H9 (cell line): ENCODE results near the gene SLC10A2. TPM values are rescaled to one million over a fixed set of nuclear protein-coding genes. Genes with fewer than 3 reads are reported as not detected.

Experiments
- DNase-seq: peaks from one replicate; pipeline ENCODE4 v3.0.0-alpha.2; 2017
- H2AFZ ChIP-seq: one replicate; pipeline ENCODE4 v1.6.1; 2013; ENCODE audit warnings: mild to moderate bottlenecking, low read length, control low read depth, moderate library complexity
- H2AK5ac ChIP-seq: 2 replicates; pipeline ENCODE4 v1.6.1; 2013; ENCODE audit warnings: low read length, control low read depth, mixed read lengths; ENCODE audit not compliant: insufficient read length
- H2BK120ac ChIP-seq: one replicate; pipeline ENCODE4 v1.6.1; 2013; ENCODE audit warnings: low read depth, mild to moderate bottlenecking, low read length, control low read depth, inconsistent platforms; ENCODE audit not compliant: poor library complexity, severe bottlenecking
- H2BK12ac ChIP-seq: 2 replicates; pipeline ENCODE4 v1.6.1; 2013; ENCODE audit warnings: low read length, control low read depth, mixed read lengths, low read depth; ENCODE audit not compliant: insufficient read length
- H2BK15ac ChIP-seq: 2 replicates; pipeline ENCODE4 v1.6.1; 2013; ENCODE audit warnings: low read depth, low read length, control low read depth
- H2BK20ac ChIP-seq: one replicate; pipeline ENCODE4 v1.6.1; 2013; ENCODE audit warnings: low read depth, mild to moderate bottlenecking, low read length, control low read depth, inconsistent platforms; ENCODE audit not compliant: poor library complexity, severe bottlenecking
- H2BK5ac ChIP-seq: 2 replicates; pipeline ENCODE4 v1.6.1; 2013; ENCODE audit warnings: low read length, control low read depth, mixed read lengths; ENCODE audit not compliant: insufficient read length
- H3K14ac ChIP-seq: 2 replicates; pipeline ENCODE4 v1.6.1; 2013; ENCODE audit warnings: low read length, control low read depth; ENCODE audit not compliant: insufficient read depth
- H3K18ac ChIP-seq: 2 replicates; pipeline ENCODE4 v1.6.1; 2013; ENCODE audit warnings: low read depth, mild to moderate bottlenecking, mixed read lengths, low read length, control low read depth; ENCODE audit not compliant: insufficient read length
- H3K23ac ChIP-seq: 2 replicates; pipeline ENCODE4 v1.6.1; 2013; ENCODE audit warnings: low read length, control low read depth, mixed read lengths, low read depth; ENCODE audit not compliant: insufficient read length
- H3K23me2 ChIP-seq: 2 replicates; pipeline ENCODE4 v1.6.1; 2013; ENCODE audit warnings: low read depth, mild to moderate bottlenecking, mixed read lengths, low read length, control low read depth; ENCODE audit not compliant: insufficient read length, poor library complexity, severe bottlenecking
- H3K27ac ChIP-seq: 2 replicates; pipeline ENCODE4 v1.5.1; 2013; ENCODE audit warnings: low read length, control low read depth, mixed read lengths, low read depth; ENCODE audit not compliant: insufficient read length
- H3K27me3 ChIP-seq: 2 replicates; pipeline ENCODE4 v1.6.1; 2013; ENCODE audit warnings: low read length, control low read depth, inconsistent platforms; ENCODE audit not compliant: insufficient read depth
- H3K4ac ChIP-seq: 2 replicates; pipeline ENCODE4 v1.6.1; 2013; ENCODE audit warnings: low read depth, mild to moderate bottlenecking, control low read depth, inconsistent platforms, low read length, moderate library complexity
- H3K4me1 ChIP-seq: 2 replicates; pipeline ENCODE4 v1.6.1; 2013; ENCODE audit warnings: low read length, control low read depth, inconsistent platforms; ENCODE audit not compliant: insufficient read depth
- H3K4me2 ChIP-seq: 2 replicates; pipeline ENCODE4 v1.6.1; 2013; ENCODE audit warnings: low read length, control low read depth, mixed read lengths; ENCODE audit not compliant: insufficient read length, insufficient read depth
- H3K56ac ChIP-seq: 2 replicates; pipeline ENCODE4 v1.6.1; 2013; ENCODE audit warnings: low read depth, mild to moderate bottlenecking, mixed read lengths, low read length, control low read depth; ENCODE audit not compliant: insufficient read length
- H3K79me1 ChIP-seq: 2 replicates; pipeline ENCODE4 v1.6.1; 2013; ENCODE audit warnings: low read depth, mild to moderate bottlenecking, moderate library complexity, low read length, control low read depth, inconsistent platforms; ENCODE audit not compliant: insufficient read depth, poor library complexity, severe bottlenecking
- H3K79me2 ChIP-seq: 2 replicates; pipeline ENCODE4 v1.6.1; 2013; ENCODE audit warnings: low read length, control low read depth, inconsistent platforms; ENCODE audit not compliant: insufficient read depth
- H3K9ac ChIP-seq: 2 replicates; pipeline ENCODE4 v1.6.1; 2013; ENCODE audit warnings: low read length, control low read depth, mixed read lengths; ENCODE audit not compliant: insufficient read length; ENCODE audit errors: extremely low read depth
- H3K9me3 ChIP-seq: one replicate; pipeline ENCODE4 v1.6.1; 2013; ENCODE audit warnings: low read depth, low read length, inconsistent platforms; ENCODE audit not compliant: control insufficient read depth
- H3T11ph ChIP-seq: one replicate; pipeline ENCODE4 v1.6.1; 2013; ENCODE audit warnings: mild to moderate bottlenecking, low read length, control low read depth, inconsistent platforms
- H4K20me1 ChIP-seq: one replicate; pipeline ENCODE4 v1.6.1; 2013; ENCODE audit not compliant: control insufficient read depth, insufficient read length, insufficient read depth
- H4K5ac ChIP-seq: 2 replicates; pipeline ENCODE4 v1.6.1; 2013; ENCODE audit warnings: low read depth, mild to moderate bottlenecking, mixed read lengths, low read length, control low read depth; ENCODE audit not compliant: insufficient read length
- H4K8ac ChIP-seq: replicated peaks from 2 replicates; pipeline ENCODE4 v1.6.1; 2013; ENCODE audit warnings: low read length, control low read depth, mixed read lengths, low read depth; ENCODE audit not compliant: insufficient read length
- H4K91ac ChIP-seq: 2 replicates; pipeline ENCODE4 v1.6.1; 2013; ENCODE audit warnings: low read depth, mild to moderate bottlenecking, moderate library complexity, mixed read lengths, low read length, control low read depth; ENCODE audit not compliant: insufficient read length
- H3K27ac Mint-ChIP-seq, 3 experiments: 2 replicates in 2 of 3; 3 replicates in 1 of 3; pipeline ENCODE4 v1.8.0; 2020 to 2021; ENCODE audit warnings: mixed read lengths in 3 of 3, mild to moderate bottlenecking in 1 of 3, moderate library complexity in 1 of 3
- H3K27me3 Mint-ChIP-seq: 2 replicates; pipeline ENCODE4 v1.8.0; 2021; ENCODE audit warnings: low read depth, mild to moderate bottlenecking, moderate library complexity, mixed read lengths
- H3K36me3 Mint-ChIP-seq, 3 experiments: 2 replicates in 2 of 3; 3 replicates in 1 of 3; pipeline ENCODE4 v1.8.0; 2020 to 2021; ENCODE audit warnings: low read depth in 3 of 3, mixed read lengths in 3 of 3; ENCODE audit not compliant: insufficient read depth in 1 of 3
- H3K4me1 Mint-ChIP-seq, 2 experiments: 2 replicates each; pipeline ENCODE4 v1.8.0; 2020; ENCODE audit warnings: mixed read lengths in 2 of 2
- H3K4me3 Mint-ChIP-seq, 2 experiments: 2 replicates in 1 of 2; 3 replicates in 1 of 2; pipeline ENCODE4 v1.8.0; 2020 to 2021; ENCODE audit warnings: mild to moderate bottlenecking in 2 of 2, mixed read lengths in 2 of 2, moderate library complexity in 1 of 2
- H3K9me3 Mint-ChIP-seq, 2 experiments: 2 replicates in 1 of 2; 3 replicates in 1 of 2; pipeline ENCODE4 v1.8.0; 2020; ENCODE audit warnings: mild to moderate bottlenecking in 2 of 2, mixed read lengths in 2 of 2, moderate library complexity in 1 of 2
- WGBS: extraction: QIAGEN DNeasy Blood & Tissue Kit; methylation state at CpG from one replicate; pipeline ENCODE4 v1.1.7; 2013; ENCODE audit warnings: missing lambda C conversion rate, low lambda C conversion rate, mixed read lengths; ENCODE audit not compliant: insufficient read length; ENCODE audit errors: extremely low coverage; 5-methylcytosine and 5-hydroxymethylcytosine counted together
- total RNA-seq: library from RNA; stranded (reverse); gene quantifications from 2 replicates; pipeline ENCODE4 v1.2.1, GENCODE V29; 2021
- TF ChIP-seq, protein P1 (sequence below): fragments of 200-600 bp; sonication (generic); conservative IDR thresholded peaks from 3 replicates; pipeline ENCODE4 v1.8.0; 2021; ENCODE audit warnings: antibody characterized with exemption, mild to moderate bottlenecking

SLC10A2 gene
- total RNA-seq, 1 experiment from 2014 or later, result not detected

DNA sequence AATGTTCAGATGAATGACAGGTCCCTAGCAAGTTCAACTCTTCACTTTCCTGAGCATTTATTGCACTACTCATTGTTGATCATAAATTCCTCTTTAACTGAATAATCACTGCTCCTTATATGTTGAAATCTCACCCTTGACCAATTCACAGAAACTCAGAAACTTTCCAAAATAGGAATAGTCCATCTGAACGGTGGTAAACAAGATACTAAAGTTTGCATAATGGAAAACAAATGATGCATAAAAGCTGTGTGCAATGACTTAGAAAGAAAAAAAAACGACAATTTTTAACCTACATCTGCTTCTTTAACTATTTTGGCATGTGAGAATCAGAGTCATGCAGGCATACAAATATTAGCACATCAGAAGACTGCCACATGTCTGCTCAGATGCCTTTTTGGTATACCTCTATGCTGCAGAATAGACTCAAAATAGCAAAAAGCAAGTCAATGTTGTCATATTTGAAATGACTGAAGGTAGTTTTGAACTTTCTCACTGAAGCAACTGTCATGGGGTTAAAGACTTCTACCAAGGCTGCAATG lies 34.8 kb downstream of the SLC10A2 start:
- no peak overlapping the region for H4K91ac ChIP-seq
- H2AK5ac ChIP-seq, result no peak overlapping the region
- no peak overlapping the region for H3K27ac ChIP-seq
- H2BK12ac ChIP-seq, result no peak overlapping the region
- H3K4me2 ChIP-seq, result no peak overlapping the region
- no peaks in the 10 kb centered on the region for H3K27me3 ChIP-seq
- H3K56ac ChIP-seq, result no peak overlapping the region
- no peak overlapping the region for H2AFZ ChIP-seq
- Mint-ChIP-seq H3K36me3 (no peaks in the 10 kb centered on the region), H3K4me3 (no peak overlapping the region), H3K27ac (no peak overlapping the region), H3K27me3 (no peaks in the 10 kb centered on the region), H3K4me1 (no peaks in the 10 kb centered on the region), H3K9me3 (peaks cover 0 to 7% of the 10 kb centered on the region in 2 experiments; a peak in 1 of 5 replicates)
- DNase-seq, result no peak
- H3K9me3 ChIP-seq, result no peaks in the 10 kb centered on the region
- no peak overlapping the region for H2BK15ac ChIP-seq
- no peak overlapping the region for H3K4ac ChIP-seq
- no peak overlapping the region for H2BK5ac ChIP-seq
- H3K9ac ChIP-seq, result no peak overlapping the region
- WGBS, result no CpG with 5 or more reads among the region's 2 CpGs
- H3K18ac ChIP-seq, result no peak overlapping the region
- TF ChIP-seq, protein P1, sequence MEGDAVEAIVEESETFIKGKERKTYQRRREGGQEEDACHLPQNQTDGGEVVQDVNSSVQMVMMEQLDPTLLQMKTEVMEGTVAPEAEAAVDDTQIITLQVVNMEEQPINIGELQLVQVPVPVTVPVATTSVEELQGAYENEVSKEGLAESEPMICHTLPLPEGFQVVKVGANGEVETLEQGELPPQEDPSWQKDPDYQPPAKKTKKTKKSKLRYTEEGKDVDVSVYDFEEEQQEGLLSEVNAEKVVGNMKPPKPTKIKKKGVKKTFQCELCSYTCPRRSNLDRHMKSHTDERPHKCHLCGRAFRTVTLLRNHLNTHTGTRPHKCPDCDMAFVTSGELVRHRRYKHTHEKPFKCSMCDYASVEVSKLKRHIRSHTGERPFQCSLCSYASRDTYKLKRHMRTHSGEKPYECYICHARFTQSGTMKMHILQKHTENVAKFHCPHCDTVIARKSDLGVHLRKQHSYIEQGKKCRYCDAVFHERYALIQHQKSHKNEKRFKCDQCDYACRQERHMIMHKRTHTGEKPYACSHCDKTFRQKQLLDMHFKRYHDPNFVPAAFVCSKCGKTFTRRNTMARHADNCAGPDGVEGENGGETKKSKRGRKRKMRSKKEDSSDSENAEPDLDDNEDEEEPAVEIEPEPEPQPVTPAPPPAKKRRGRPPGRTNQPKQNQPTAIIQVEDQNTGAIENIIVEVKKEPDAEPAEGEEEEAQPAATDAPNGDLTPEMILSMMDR, result no peak
- H3T11ph ChIP-seq, result no peak overlapping the region
- no peak overlapping the region for H3K23ac ChIP-seq
- no peaks in the 10 kb centered on the region for H3K23me2 ChIP-seq
- H4K20me1 ChIP-seq, result no peaks in the 10 kb centered on the region
- H2BK120ac ChIP-seq, result no peak overlapping the region
- no peak overlapping the region for H2BK20ac ChIP-seq
- no peaks in the 10 kb centered on the region for H3K79me1 ChIP-seq
- no peaks in the 10 kb centered on the region for H3K79me2 ChIP-seq
- H4K8ac ChIP-seq, result no peak overlapping the region
- no peak overlapping the region for H4K5ac ChIP-seq
- H3K14ac ChIP-seq, result no peak overlapping the region
- no peaks in the 10 kb centered on the region for H3K4me1 ChIP-seq
